Retinal pigment epithelial cell (primary cell): ENCODE data around the gene ATG16L1.
"Not testable (repeated sequence)": the region's sequence is repeated elsewhere in the genome, so short reads cannot be mapped to it uniquely, and the experiment has no call there.

ENCODE experiments used
- DNase-seq: peaks from one replicate; pipeline ENCODE4 v3.0.0-alpha.2; 2010; ENCODE audit warnings: low read depth
- H3K4me3 ChIP-seq: 2 replicates; pipeline ENCODE4 v1.5.1; 2011; ENCODE audit warnings: mild to moderate bottlenecking, low read length, control low read depth, moderate library complexity
- TF ChIP-seq, protein P1 (sequence below): conservative IDR thresholded peaks from 2 replicates; pipeline ENCODE4 v1.5.1; 2011; ENCODE audit warnings: low read depth, low read length, control low read depth, inconsistent platforms

ATG16L1 gene

DNA sequence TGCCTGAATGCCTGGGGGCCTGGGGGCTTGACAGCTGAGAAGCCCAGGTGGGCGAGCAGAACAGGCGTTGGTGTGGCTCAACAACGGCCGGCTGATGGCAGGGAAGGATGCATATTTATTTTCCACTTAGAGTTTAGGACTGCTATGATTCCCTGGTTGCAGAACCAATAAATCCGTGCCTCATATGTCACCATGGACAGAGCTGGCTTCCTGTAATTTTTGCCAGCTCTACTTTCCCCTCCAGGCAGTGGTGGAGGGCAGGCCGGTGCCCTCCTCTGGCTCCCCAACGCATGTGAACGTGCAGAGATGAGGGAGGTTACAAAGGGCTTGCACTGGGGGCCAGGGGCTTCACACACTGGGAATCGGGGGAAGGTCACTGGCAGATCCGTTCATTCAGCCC is 74.3 kb downstream of the ATG16L1 start:
- H3K4me3 ChIP-seq, result no peak overlapping the region
- DNase-seq, result no peak
- TF ChIP-seq, protein P1, sequence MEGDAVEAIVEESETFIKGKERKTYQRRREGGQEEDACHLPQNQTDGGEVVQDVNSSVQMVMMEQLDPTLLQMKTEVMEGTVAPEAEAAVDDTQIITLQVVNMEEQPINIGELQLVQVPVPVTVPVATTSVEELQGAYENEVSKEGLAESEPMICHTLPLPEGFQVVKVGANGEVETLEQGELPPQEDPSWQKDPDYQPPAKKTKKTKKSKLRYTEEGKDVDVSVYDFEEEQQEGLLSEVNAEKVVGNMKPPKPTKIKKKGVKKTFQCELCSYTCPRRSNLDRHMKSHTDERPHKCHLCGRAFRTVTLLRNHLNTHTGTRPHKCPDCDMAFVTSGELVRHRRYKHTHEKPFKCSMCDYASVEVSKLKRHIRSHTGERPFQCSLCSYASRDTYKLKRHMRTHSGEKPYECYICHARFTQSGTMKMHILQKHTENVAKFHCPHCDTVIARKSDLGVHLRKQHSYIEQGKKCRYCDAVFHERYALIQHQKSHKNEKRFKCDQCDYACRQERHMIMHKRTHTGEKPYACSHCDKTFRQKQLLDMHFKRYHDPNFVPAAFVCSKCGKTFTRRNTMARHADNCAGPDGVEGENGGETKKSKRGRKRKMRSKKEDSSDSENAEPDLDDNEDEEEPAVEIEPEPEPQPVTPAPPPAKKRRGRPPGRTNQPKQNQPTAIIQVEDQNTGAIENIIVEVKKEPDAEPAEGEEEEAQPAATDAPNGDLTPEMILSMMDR, result no peak

DNA sequence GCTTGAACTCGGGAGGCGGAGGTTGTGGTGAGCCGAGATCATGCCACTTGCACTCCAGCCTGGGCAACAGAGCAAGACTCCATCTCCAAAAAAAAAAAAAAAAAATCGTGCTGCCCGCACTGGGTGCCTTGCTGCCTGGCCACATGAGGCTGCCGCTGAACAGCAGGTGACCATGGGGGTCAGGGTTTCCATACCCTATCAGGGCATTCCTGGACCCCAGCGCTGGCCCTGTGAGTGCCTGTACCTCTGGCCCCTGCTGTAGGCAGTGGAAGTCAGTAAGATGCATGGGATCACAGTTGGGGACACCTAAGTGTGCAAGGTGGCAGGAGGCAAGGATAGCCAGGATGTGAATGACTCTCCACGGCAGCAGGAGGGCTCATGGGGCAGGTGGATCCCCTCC is 75.0 kb downstream of the ATG16L1 start:
- TF ChIP-seq, protein P1, result no peak
- H3K4me3 ChIP-seq, result no peak overlapping the region
- DNase-seq, result no peak

DNA sequence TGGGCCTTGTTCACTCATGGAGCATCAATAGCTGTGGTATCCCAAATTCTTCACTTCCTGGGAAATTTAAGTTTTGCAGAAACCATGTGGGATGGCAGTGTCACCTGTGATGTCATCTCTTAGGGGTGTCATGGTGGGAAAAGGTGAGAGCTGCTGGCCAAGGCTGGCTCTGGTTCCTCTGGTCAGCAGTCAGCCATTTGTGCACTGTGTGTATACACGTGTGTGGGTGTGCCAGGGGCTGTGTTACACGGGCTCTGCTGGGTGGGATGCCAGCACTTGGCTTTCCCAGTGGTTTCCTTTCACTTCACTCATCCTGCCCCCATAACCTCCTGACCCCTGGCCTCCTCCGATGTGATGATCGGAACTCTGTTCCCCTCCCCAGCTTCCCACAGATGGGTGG is 77.4 kb downstream of the ATG16L1 start:
- TF ChIP-seq, protein P1, result no peak
- H3K4me3 ChIP-seq, result no peak overlapping the region
- no peak for DNase-seq

DNA sequence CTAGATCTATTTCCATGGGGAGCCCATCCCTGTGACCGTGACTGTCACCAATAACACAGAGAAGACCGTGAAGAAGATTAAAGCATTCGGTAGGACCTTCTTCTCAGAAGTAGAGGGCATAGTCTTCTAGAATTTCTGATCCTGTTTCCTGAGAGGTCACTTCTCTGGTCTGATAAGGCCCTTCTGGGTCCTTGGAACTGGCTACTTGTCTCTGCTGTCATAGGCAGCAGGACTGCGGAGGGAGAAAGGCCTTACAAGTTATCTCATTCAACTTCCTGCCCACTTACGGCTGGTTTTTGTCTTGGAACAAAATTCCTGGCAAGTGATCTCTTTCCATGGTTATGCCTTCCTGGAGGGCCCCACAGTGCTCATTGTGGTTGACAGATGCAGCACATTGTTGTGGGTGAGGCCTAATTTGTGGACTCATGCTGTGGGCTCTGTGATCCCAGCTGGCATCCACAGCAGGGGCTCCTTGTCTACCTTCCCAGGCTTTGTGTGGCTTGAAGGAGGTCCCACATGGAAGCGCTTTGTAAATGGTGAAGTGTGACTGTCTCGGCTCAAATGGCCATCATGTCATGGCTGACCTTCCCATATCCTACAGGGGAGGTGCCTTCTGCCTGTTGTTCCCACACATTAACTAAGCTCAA is 78.1 kb downstream of the ATG16L1 start:
- no peak for DNase-seq
- TF ChIP-seq, protein P1, result no peak
- no peak overlapping the region for H3K4me3 ChIP-seq

DNA sequence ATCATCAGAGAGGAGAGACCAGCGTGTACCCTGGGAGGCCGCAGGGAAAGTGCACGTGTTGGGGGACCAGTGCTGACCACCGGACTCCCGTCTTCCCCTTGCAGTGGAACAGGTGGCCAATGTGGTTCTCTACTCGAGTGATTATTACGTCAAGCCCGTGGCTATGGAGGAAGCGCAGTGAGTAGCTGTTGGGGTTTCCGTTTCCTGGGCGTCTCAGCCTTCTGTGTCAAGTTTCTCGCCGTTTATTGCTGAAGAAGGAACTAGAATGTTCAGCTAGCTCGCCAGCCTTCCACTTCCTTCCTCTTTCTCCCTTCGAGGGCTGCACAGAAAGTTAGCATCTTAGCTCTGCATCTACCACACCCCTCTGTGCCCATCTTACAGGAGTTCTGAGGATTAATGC is 80.1 kb downstream of the ATG16L1 start:
- no peak for DNase-seq
- TF ChIP-seq, protein P1, result no peak
- no peak overlapping the region for H3K4me3 ChIP-seq

DNA sequence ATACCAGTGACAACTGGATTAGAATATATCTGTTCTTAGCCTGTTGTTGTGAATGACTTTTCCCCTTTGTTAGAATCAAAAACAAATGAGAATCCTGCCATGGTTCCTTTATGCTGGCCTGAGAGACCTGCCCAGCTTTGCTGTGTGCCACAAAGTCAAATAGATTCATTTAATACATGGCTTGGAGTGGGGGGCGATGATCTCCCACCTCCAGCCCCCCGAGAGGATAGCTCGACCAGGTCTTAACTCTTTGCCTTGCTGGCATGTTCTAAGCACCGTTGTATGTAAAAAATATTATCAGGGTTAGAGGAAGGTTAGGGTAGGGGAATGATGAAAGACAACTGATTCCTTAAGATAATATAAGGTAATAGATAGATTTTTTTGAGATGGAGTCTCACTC is 80.7 kb downstream of the ATG16L1 start:
- no peak for DNase-seq
- no peak overlapping the region for H3K4me3 ChIP-seq
- TF ChIP-seq, protein P1, result no peak

DNA sequence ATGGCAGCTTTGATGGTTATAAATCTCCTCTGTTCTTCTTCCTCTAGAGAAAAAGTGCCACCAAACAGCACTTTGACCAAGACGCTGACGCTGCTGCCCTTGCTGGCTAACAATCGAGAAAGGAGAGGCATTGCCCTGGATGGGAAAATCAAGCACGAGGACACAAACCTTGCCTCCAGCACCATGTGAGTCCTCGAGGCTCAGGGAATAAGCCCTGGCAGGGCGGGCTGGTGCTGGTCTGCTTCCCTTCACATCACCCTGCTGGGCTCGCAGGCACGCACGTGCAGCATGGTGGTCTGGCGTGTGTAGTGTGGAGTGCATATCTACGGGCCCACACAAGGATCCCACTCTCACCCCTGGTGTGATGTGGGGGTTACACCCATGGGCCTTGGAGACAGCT is 83.4 kb downstream of the ATG16L1 start:
- TF ChIP-seq, protein P1, result no peak
- DNase-seq, result no peak
- H3K4me3 ChIP-seq, result no peak overlapping the region

DNA sequence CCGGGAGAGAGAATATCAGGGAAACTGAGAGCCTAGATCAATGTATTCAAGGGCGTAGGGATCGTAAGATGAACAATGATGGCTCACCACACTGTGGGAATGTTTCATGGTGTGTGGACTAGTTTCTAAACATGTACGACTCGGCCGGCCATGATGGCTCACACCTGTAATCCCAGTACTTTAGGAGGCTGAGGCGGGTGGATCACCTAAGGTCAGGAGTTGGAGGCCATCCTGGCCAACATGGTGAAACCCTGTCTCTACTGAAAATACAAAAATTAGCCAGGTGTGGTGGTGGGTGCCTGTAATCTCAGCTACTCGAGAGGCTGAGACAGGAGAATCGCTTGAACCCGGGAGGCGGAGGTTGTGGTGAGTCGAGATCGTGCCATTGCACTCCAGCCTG is 84.6 kb downstream of the ATG16L1 start:
- not testable (repeated sequence) for H3K4me3 ChIP-seq, DNase-seq
